Liver (tissue), 2 donors: ENCODE measurements around the gene PLAC8L1.

Source experiments
- TF ChIP-seq, protein P1 (sequence below): fragments of 150-350 bp; IDR thresholded peaks from 2 replicates; pipeline ENCODE4 v1.5.1; 2017; ENCODE audit warnings: improper control_type of control experiment, low read depth, low read length; ENCODE audit not compliant: missing input control
- TF ChIP-seq, protein P2 (sequence below): IDR thresholded peaks from 2 replicates; pipeline ENCODE4 v1.6.1; 2016; ENCODE audit warnings: antibody characterized with exemption
- donor health status: healthy.

DNA sequence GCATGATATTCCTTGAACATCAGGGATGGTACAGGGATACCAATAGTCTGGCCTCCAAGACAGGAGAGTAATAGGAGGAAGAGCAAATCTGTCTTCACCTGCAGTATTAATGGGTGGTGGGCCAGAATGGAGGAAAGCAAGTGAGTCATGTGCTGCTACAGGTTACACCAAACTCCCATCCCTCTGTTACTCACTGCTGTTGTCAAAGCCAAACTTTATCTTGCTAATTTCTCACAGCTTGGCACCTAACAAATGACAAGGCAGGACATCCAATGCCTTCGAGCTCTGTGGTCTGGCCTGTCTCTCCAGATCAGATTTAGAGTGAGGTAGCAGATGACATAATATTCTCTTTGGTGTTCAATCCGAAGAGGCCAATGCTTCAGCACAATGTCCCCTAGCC lies 26.8 kb downstream of the PLAC8L1 start:
- TF ChIP-seq, protein P1, sequence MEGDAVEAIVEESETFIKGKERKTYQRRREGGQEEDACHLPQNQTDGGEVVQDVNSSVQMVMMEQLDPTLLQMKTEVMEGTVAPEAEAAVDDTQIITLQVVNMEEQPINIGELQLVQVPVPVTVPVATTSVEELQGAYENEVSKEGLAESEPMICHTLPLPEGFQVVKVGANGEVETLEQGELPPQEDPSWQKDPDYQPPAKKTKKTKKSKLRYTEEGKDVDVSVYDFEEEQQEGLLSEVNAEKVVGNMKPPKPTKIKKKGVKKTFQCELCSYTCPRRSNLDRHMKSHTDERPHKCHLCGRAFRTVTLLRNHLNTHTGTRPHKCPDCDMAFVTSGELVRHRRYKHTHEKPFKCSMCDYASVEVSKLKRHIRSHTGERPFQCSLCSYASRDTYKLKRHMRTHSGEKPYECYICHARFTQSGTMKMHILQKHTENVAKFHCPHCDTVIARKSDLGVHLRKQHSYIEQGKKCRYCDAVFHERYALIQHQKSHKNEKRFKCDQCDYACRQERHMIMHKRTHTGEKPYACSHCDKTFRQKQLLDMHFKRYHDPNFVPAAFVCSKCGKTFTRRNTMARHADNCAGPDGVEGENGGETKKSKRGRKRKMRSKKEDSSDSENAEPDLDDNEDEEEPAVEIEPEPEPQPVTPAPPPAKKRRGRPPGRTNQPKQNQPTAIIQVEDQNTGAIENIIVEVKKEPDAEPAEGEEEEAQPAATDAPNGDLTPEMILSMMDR: no peak
- TF ChIP-seq, protein P2, sequence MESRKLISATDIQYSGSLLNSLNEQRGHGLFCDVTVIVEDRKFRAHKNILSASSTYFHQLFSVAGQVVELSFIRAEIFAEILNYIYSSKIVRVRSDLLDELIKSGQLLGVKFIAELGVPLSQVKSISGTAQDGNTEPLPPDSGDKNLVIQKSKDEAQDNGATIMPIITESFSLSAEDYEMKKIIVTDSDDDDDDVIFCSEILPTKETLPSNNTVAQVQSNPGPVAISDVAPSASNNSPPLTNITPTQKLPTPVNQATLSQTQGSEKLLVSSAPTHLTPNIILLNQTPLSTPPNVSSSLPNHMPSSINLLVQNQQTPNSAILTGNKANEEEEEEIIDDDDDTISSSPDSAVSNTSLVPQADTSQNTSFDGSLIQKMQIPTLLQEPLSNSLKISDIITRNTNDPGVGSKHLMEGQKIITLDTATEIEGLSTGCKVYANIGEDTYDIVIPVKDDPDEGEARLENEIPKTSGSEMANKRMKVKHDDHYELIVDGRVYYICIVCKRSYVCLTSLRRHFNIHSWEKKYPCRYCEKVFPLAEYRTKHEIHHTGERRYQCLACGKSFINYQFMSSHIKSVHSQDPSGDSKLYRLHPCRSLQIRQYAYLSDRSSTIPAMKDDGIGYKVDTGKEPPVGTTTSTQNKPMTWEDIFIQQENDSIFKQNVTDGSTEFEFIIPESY: no peak
